ENCODE measurements around the gene CDH24. TPM values are rescaled to one million over a fixed set of nuclear protein-coding genes. Genes with fewer than 3 reads are reported as not detected.

CDH24 gene
- total and polyA plus RNA-seq, 2 of the 13 experiments (the other 11 are each of a cell fraction or from before 2014, with no cell fraction given), result 0.69 to 0.99 TPM

- TF ChIP-seq BCL3 (CRISPR knock-in tag; IDR thresholded peaks at IDR 0.05), result 0 out of 2 replicates have a peak, but pooled peaks have one; percentile 20
- no peak for TF ChIP-seq ZIK1 (CRISPR knock-in tag; IDR thresholded peaks at IDR 0.05; ENCODE audit: borderline replicate concordance, low read depth)
- TF ChIP-seq ZNF362 (CRISPR knock-in tag; IDR thresholded peaks at IDR 0.05; ENCODE audit: borderline replicate concordance), result 0 out of 2 replicates have a peak, but pooled peaks have one; percentile 12
- no peak for TF ChIP-seq MEF2D (CRISPR knock-in tag; IDR thresholded peaks at IDR 0.05)
- TF ChIP-seq U2AF1 (optimal IDR thresholded peaks at IDR 0.05; ENCODE audit: low read depth, low read length), result no peak
- TF ChIP-seq RFX1 (IDR thresholded peaks at IDR 0.05), result peak; percentile 9; the same call in 1 of the 2 replicates
- TF ChIP-seq THAP11 (CRISPR knock-in tag; IDR thresholded peaks at IDR 0.05), result no peak
- no peak; the same call in 1 of the 2 replicates for TF ChIP-seq ZNF580 (CRISPR knock-in tag; IDR thresholded peaks at IDR 0.05; ENCODE audit: borderline replicate concordance, low read depth)
- TF ChIP-seq CREB3 (CRISPR knock-in tag; IDR thresholded peaks at IDR 0.05), result no peak
- no peak for TF ChIP-seq HDAC6 (IDR thresholded peaks at IDR 0.05; ENCODE audit: low read depth, low read length)
- TF ChIP-seq TSC22D2 (CRISPR knock-in tag; IDR thresholded peaks at IDR 0.05; ENCODE audit: borderline replicate concordance), result no peak
- no peak for TF ChIP-seq KLF6 (CRISPR knock-in tag; IDR thresholded peaks at IDR 0.05)
- no peak for TF ChIP-seq ZNF749 (CRISPR knock-in tag; IDR thresholded peaks at IDR 0.05; ENCODE audit: borderline replicate concordance)
- no peak for TF ChIP-seq ZZZ3 (CRISPR knock-in tag; IDR thresholded peaks at IDR 0.05; ENCODE audit: borderline replicate concordance)
- no peak for TF ChIP-seq THAP9 (CRISPR knock-in tag; IDR thresholded peaks at IDR 0.05; ENCODE audit: borderline replicate concordance)
- TF ChIP-seq ZNF607 (CRISPR knock-in tag; IDR thresholded peaks at IDR 0.05; ENCODE audit: borderline replicate concordance), result peak; percentile 62; the same call in 1 of the 2 replicates
- peak; percentile 59 for TF ChIP-seq NRL (CRISPR knock-in tag; IDR thresholded peaks at IDR 0.05; ENCODE audit: borderline replicate concordance)
- TF ChIP-seq FOXO4 (CRISPR knock-in tag; conservative IDR thresholded peaks at IDR 0.05), result 0 out of 2 replicates have a peak, but pooled peaks have one; percentile 94
- TF ChIP-seq ZNF563 (CRISPR knock-in tag; IDR thresholded peaks at IDR 0.05), result no peak; the same call in 1 of the 2 replicates
- no peak for TF ChIP-seq PHF20 (CRISPR knock-in tag; IDR thresholded peaks at IDR 0.05)
- TF ChIP-seq POLR2A (IDR thresholded peaks at IDR 0.05; ENCODE audit: insufficient read depth in 1 of 2, low read depth in 2 of 2, low read length in 2 of 2), result no peak
These were observed 5.1 kb downstream of the CDH24 start (continued) for GRCh38 chr14:23052182-23052623.
